NCI-H526 (cell line): ENCODE results near the gene FBLN7.
A peak's percentile ranks its signal among the peaks of the same experiment; 100 is the strongest.

Source experiments
- DNase-seq, 2 experiments: peaks; one replicate each; lab custom pipeline; 2025; lab: John Stamatoyannopoulos, UW

The FBLN7 gene

DNA sequence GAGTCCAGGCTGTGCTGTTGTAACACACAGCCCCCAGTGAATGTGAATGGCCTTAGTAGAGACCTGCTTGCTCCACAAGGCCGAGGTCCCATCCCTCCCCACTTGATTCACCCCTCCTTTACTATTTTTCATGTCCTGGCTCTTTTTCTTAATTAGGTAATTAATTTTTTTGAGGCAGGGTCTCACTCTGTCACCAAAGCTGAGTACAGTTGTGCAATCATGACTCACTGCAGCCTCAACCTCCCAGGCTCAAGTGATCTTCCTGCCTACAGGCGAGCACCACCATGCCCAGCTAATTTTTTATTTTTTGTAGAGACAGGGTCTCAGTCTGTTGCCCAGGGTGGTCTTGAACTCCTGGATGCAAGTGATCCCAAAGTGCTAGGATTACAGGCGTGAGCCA, 19.3 kb downstream of the FBLN7 start:
- DNase-seq = no peak

- DNase-seq = no peak
These were observed 21.3 kb downstream of the FBLN7 start for GRCh38 chr2:112159454-112159921.

DNA sequence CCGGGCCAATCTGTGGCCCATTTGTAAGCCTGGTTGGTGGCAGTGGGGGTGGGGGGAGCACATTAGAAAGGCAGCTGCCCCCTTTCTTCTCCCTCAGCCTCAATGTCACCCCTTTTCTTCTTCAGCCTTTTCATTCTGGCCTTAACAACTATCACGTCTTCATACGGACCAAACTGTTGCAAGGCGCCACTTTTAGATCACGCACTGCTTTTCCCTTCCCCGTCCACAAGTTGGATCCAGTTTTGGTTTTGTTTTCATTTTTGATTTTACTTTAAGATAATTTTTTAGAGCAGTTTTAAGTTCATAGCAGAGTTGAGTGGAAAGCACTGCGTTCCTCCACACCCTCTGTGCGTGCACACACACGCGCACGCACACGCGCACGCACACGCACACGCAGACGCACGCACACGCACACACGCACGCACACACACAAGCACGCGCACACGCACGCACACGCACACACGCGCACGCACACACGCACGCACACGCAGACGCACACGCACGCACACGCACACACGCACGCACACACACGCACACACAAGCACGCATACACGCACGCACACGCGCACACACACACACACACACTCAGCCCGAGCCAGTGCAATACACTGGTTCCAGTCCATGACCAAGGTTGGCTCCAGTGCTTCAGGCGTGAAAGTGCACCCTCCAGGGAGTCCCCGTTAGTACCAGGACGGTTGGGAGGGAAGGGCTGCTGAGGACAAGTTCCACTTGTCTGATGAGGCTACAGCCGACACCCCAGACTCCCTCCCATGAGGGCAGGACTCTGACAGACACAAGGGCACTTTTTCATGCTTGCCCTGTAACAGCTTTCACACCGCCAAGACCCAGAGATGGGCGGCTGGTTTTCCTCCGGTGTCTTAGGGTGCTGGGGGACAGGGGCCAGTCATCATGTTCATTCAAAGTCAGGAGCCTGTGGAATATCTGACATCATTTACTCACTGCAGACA, 22.4 kb downstream of the FBLN7 start:
- no peak for DNase-seq

GRCh38 chr2:112161431-112162145, 23.4 kb downstream of the FBLN7 start:
- no peak for DNase-seq

DNA sequence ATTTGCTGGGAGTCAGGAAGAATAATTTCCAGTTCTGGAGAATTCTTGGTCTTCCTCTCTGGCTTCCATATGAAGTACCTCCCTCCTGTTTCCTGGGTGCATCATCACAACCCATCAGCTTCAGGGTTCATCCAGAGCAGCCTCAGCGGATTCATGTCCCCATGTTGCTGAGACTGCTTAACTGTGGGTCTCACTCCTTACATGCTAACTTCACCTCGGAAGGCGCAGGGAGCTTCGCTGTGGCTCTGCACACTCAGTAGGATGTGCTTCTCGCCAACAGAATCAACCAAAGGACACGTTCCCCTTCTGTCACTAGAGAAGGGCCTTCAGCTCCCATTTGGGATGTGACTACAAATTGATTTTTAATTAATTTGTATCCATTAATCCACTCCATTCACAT, 24.2 kb downstream of the FBLN7 start:
- no peak for DNase-seq

- no peak for DNase-seq
These were observed 24.8 kb downstream of the FBLN7 start for GRCh38 chr2:112162956-112163355.

DNA sequence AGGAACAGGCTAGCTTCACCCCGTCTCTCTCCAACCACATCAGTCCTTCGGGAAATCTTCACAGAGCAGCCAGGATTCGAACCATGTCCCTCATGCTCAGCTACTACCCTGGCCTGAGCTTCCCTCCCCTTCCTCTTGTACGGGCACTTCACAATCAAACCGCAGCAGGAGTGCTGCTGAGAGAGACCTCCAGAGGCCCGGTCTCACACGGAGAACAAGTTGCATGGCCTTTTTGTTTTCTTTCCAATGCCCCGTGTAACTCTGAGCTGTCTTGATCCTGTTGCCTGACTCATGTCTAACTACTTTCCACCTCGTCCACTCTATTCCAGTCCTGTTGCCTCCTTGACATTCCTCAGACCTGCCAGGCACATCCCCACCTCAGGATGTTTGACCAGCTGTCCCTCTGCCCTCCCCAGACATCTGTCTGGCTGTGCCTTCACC, 25.4 kb downstream of the FBLN7 start:
- DNase-seq = no peak

DNA sequence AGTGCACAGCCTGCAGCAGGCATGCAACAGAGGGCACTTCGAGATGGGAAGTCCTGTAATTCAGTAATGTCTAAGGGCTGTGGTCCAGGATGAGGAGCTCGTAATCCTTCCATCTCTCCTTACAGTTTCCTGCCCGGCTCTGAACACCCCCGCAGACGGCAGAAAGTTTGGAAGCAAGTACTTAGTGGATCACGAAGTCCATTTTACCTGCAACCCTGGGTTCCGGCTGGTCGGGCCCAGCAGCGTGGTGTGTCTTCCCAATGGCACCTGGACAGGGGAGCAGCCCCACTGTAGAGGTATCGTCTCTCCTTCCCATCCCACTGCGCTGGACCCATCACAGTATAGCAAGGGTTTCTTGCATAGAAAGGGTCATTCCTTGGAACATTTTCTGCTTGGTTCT, 26.7 kb downstream of the FBLN7 start:
- no peak for DNase-seq

GRCh38 chr2:112165296-112165695, 27.1 kb downstream of the FBLN7 start:
- no peak for DNase-seq

DNA sequence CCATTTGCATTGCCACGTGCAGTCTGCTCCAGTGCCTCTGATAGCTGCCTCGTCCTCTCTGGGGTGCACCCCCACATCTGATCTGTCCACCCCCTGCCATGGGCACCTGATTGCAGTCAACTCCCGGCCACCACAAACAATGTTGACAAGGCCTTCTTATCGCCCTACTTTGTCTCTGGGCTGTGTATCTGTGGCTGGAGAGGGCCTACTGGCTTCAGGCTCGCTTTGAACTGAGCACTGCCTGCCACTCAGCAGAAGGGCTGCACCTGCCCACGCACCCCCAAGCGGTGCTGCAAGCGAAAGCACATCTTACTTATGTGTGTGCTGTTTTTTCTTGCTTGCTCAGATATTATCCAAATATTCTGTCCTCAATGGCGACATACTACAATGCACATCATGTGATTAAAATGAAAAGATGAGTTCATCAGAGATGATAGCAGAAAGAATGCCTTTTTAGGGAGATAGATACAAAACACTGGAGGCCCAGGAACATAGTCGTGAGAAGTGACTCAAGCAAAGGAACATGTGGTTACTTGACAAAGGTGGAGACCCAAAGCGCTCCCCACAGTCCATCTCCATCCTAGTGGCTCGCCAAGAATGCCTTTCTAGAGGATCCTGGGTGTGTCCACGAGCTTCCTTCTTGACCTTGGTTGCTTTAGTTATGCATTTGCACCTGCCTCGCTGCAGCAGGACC, 28.8 kb downstream of the FBLN7 start:
- DNase-seq = no peak

- no peak for DNase-seq
These were observed 30.4 kb downstream of the FBLN7 start for GRCh38 chr2:112168422-112169124.

GRCh38 chr2:112170495-112170894, 32.3 kb downstream of the FBLN7 start:
- DNase-seq = no peak

- no peak for DNase-seq
These were observed 35.6 kb downstream of the FBLN7 start for GRCh38 chr2:112173646-112174319.

- no peak for DNase-seq
These were observed 36.2 kb downstream of the FBLN7 start for GRCh38 chr2:112174383-112174782.

- no peak for DNase-seq
These were observed 37.1 kb downstream of the FBLN7 start for GRCh38 chr2:112175333-112175732.

DNA sequence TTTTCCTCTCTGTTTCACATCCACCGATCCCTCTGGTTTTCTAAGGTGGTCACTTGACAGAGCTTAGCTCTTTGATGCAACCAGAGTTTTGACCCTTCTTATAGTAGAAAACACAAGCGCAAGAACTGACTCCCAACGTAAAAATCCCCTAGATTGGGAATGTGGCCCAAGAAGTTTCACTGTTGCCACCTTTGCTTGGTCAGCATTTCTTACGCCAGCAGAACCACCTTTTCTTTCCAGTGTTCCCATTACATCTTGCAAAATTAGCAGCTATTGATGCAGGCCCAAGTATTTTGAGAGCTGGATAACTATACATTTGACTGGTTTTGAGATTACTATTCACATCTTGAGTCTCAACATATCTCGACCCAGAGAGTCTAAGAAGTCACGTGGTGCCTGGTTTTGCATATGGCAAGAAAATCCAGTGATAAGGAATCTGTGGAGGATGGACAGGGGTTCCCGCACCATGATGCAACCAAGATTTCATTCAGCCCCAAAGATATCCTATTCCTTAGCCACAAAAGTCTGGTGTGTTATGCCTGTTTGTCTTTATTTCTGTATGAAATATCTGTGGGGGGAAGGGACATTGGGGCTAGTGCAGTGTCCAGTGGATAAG, 37.9 kb downstream of the FBLN7 start:
- DNase-seq = no peak

- peak in 1 of 2 experiments; percentile 73 for DNase-seq
These were observed 43.5 kb downstream of the FBLN7 start for GRCh38 chr2:112181571-112182290.

GRCh38 chr2:112182581-112183034, 44.4 kb downstream of the FBLN7 start:
- peak in 1 of 2 experiments; percentile 28 for DNase-seq

GRCh38 chr2:112183327-112184025, 45.3 kb downstream of the FBLN7 start:
- no peak for DNase-seq
